ENCODE data around the gene LRIG3.

DNA sequence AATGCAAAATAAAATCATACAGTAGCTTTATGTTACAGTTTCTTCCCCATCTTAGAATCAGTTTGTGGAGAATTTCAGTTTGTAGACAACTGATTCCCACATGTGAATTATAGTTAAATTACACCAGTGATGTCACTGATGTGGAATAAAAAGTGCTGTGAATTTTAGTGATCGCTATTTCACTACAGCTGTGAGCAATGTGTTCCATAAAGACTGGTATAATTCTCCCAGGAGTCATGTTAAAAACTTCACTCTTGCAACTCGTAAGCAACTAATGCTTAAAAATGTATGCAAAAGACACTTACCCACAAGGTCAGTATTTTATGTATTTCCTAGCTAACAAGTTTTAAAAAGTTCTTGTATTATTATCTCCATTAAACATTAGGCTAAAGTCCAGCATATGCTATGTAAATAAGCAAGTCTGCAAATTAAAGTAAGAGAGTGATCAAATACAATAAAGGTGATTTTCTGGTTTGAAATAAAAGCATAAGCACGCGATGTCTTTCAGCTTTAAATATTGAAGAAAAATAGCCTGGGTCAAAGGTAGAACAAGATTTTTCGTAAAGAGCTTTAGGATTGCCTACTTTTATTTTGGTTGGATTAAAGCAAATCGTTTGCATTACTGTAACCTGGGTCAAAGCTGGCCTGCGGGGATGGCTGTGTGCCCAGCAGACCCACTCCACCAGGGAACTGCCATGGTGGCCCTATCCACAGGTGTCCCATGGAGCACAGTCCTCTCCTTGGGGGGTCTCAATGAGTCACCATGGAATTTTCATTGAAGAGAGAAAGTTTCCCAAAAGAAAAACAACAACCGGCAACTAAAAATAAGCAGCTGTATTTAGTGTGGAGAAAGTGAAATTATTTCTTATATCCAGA, 12.7 kb upstream of the LRIG3 start:
- TF ChIP-seq, protein P1, sequence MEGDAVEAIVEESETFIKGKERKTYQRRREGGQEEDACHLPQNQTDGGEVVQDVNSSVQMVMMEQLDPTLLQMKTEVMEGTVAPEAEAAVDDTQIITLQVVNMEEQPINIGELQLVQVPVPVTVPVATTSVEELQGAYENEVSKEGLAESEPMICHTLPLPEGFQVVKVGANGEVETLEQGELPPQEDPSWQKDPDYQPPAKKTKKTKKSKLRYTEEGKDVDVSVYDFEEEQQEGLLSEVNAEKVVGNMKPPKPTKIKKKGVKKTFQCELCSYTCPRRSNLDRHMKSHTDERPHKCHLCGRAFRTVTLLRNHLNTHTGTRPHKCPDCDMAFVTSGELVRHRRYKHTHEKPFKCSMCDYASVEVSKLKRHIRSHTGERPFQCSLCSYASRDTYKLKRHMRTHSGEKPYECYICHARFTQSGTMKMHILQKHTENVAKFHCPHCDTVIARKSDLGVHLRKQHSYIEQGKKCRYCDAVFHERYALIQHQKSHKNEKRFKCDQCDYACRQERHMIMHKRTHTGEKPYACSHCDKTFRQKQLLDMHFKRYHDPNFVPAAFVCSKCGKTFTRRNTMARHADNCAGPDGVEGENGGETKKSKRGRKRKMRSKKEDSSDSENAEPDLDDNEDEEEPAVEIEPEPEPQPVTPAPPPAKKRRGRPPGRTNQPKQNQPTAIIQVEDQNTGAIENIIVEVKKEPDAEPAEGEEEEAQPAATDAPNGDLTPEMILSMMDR (IDR thresholded peaks at IDR 0.05; ENCODE audit: insufficient read depth, low read length), result no peak
- TF ChIP-seq GABPA (IDR thresholded peaks at IDR 0.05; ENCODE audit: low read depth), result no peak
